ENCODE data around the gene SSH3. TPM values are rescaled to one million over a fixed set of nuclear protein-coding genes. Genes with fewer than 3 reads are reported as not detected.

Gene SSH3
- total and polyA plus RNA-seq, 2 of the 8 experiments (the other 6 are each of a cell fraction or from before 2014, with no cell fraction given): 16.9 to 19.8 TPM

GRCh38 chr11:67317205-67317887 is 14.0 kb downstream of the SSH3 start (continued):
- TF ChIP-seq SRF (IDR thresholded peaks at IDR 0.05; ENCODE audit: low read depth, low read length) (0 out of 2 replicates have a peak, but pooled peaks have one; percentile 20), ZNF274 (IDR thresholded peaks at IDR 0.05; ENCODE audit: borderline replicate concordance, extremely low read depth, low read length) (no peak), TAF7 (optimal IDR thresholded peaks at IDR 0.05; ENCODE audit: borderline replicate concordance, low read depth, low read length) (no peak), YY1 (IDR thresholded peaks at IDR 0.05; ENCODE audit: low read depth, low read length) (no peak), CBX5 (IDR thresholded peaks at IDR 0.05; ENCODE audit: low read depth, low read length) (no peak), HDAC2 (IDR thresholded peaks at IDR 0.05; ENCODE audit: borderline replicate concordance in 1 of 2, low read depth in 2 of 2, low read length in 2 of 2) (0 out of 4 replicates have a peak, but pooled peaks of 1 of the 2 experiments have one; percentile 3), RFX5 (IDR thresholded peaks at IDR 0.05; ENCODE audit: borderline replicate concordance, low read depth, low read length) (no peak), SP4 (IDR thresholded peaks at IDR 0.05; ENCODE audit: low read length) (peak; percentile 41; the same call in 1 of the 2 replicates), CBX8 (IDR thresholded peaks at IDR 0.05; ENCODE audit: borderline replicate concordance, low read depth, low read length) (no peak), JUND (IDR thresholded peaks at IDR 0.05; ENCODE audit: low read length) (no peak; the same call in 1 of the 2 replicates), EZH2 (IDR thresholded peaks at IDR 0.05; ENCODE audit: low read depth, low read length, severe bottlenecking) (no peak), RNF2 (IDR thresholded peaks at IDR 0.05; ENCODE audit: borderline replicate concordance, low read depth, low read length, missing control alignments, poor library complexity, severe bottlenecking) (no peak), POU5F1 (IDR thresholded peaks at IDR 0.05; ENCODE audit: low read depth, low read length) (no peak), KDM1A (IDR thresholded peaks at IDR 0.05; ENCODE audit: borderline replicate concordance, low read length) (no peak), HDAC6 (IDR thresholded peaks at IDR 0.05; ENCODE audit: low read depth, low read length) (no peak), SIX5 (IDR thresholded peaks at IDR 0.05; ENCODE audit: low read depth, low read length) (peak; percentile 81), SP2 (IDR thresholded peaks at IDR 0.05; ENCODE audit: low read length) (no peak), ATF3 (IDR thresholded peaks at IDR 0.05; ENCODE audit: insufficient read depth, low read depth, low read length) (peak; percentile 62; the same call in 1 of the 2 replicates), TCF12 (IDR thresholded peaks at IDR 0.05; ENCODE audit: low read depth, low read length) (peak; percentile 41; the same call in 1 of the 2 replicates), BACH1 (IDR thresholded peaks at IDR 0.05; ENCODE audit: low read length) (0 out of 2 replicates have a peak, but pooled peaks have one; percentile 13), CHD1 (IDR thresholded peaks at IDR 0.05; ENCODE audit: low read depth, low read length) (no peak), BRCA1 (IDR thresholded peaks at IDR 0.05; ENCODE audit: low read depth, low read length) (no peak), TBP (IDR thresholded peaks at IDR 0.05; ENCODE audit: low read depth, low read length) (peak; percentile 29; the same call in 1 of the 2 replicates), MAFK (IDR thresholded peaks at IDR 0.05; ENCODE audit: low read depth, low read length) (no peak), EGR1 (IDR thresholded peaks at IDR 0.05; ENCODE audit: borderline replicate concordance, low read depth, low read length) (no peak)
